ENCODE measurements around the gene AQP2. TPM values are rescaled to one million over a fixed set of nuclear protein-coding genes. Genes with fewer than 3 reads are reported as not detected.
A peak's percentile ranks its signal among the peaks of the same experiment; 100 is the strongest.

Gene AQP2
- total RNA-seq, 1 experiment from 2014 or later = not detected

- TF ChIP-seq ATF3 (IDR thresholded peaks at IDR 0.05) = no peak
- TF ChIP-seq MAX (IDR thresholded peaks at IDR 0.05) = no peak
- TF ChIP-seq ZFX (IDR thresholded peaks at IDR 0.05) = no peak
- TF ChIP-seq EZH2phosphoT487 (IDR thresholded peaks at IDR 0.05; ENCODE audit: borderline replicate concordance) = no peak
- no peak for TF ChIP-seq POLR2A (IDR thresholded peaks at IDR 0.05; ENCODE audit: borderline replicate concordance, extremely low read depth, insufficient read depth, insufficient read length)
- TF ChIP-seq, protein P1, sequence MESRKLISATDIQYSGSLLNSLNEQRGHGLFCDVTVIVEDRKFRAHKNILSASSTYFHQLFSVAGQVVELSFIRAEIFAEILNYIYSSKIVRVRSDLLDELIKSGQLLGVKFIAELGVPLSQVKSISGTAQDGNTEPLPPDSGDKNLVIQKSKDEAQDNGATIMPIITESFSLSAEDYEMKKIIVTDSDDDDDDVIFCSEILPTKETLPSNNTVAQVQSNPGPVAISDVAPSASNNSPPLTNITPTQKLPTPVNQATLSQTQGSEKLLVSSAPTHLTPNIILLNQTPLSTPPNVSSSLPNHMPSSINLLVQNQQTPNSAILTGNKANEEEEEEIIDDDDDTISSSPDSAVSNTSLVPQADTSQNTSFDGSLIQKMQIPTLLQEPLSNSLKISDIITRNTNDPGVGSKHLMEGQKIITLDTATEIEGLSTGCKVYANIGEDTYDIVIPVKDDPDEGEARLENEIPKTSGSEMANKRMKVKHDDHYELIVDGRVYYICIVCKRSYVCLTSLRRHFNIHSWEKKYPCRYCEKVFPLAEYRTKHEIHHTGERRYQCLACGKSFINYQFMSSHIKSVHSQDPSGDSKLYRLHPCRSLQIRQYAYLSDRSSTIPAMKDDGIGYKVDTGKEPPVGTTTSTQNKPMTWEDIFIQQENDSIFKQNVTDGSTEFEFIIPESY (IDR thresholded peaks at IDR 0.05; ENCODE audit: extremely low read depth, insufficient replicate concordance, low read length) = no peak
- TF ChIP-seq, protein P2, sequence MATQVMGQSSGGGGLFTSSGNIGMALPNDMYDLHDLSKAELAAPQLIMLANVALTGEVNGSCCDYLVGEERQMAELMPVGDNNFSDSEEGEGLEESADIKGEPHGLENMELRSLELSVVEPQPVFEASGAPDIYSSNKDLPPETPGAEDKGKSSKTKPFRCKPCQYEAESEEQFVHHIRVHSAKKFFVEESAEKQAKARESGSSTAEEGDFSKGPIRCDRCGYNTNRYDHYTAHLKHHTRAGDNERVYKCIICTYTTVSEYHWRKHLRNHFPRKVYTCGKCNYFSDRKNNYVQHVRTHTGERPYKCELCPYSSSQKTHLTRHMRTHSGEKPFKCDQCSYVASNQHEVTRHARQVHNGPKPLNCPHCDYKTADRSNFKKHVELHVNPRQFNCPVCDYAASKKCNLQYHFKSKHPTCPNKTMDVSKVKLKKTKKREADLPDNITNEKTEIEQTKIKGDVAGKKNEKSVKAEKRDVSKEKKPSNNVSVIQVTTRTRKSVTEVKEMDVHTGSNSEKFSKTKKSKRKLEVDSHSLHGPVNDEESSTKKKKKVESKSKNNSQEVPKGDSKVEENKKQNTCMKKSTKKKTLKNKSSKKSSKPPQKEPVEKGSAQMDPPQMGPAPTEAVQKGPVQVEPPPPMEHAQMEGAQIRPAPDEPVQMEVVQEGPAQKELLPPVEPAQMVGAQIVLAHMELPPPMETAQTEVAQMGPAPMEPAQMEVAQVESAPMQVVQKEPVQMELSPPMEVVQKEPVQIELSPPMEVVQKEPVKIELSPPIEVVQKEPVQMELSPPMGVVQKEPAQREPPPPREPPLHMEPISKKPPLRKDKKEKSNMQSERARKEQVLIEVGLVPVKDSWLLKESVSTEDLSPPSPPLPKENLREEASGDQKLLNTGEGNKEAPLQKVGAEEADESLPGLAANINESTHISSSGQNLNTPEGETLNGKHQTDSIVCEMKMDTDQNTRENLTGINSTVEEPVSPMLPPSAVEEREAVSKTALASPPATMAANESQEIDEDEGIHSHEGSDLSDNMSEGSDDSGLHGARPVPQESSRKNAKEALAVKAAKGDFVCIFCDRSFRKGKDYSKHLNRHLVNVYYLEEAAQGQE (IDR thresholded peaks at IDR 0.05; ENCODE audit: low read depth) = no peak
- no peak for TF ChIP-seq CEBPB (IDR thresholded peaks at IDR 0.05; ENCODE audit: low read depth)
- TF ChIP-seq YY1 (IDR thresholded peaks at IDR 0.05; ENCODE audit: extremely low read depth, insufficient replicate concordance, low read depth, low read length) = no peak
- TF ChIP-seq EGR1 (IDR thresholded peaks at IDR 0.05; ENCODE audit: low read depth) = no peak
- no peak for TF ChIP-seq SRF (IDR thresholded peaks at IDR 0.05; ENCODE audit: low read depth)
- TF ChIP-seq RAD21 (IDR thresholded peaks at IDR 0.05; ENCODE audit: low read depth) = no peak
- TF ChIP-seq ELF1 (IDR thresholded peaks at IDR 0.05; ENCODE audit: borderline replicate concordance, low read depth) = no peak
- no peak for TF ChIP-seq FOSL1 (IDR thresholded peaks at IDR 0.05; ENCODE audit: low read depth)
- no peak for TF ChIP-seq POLR2AphosphoS5 (IDR thresholded peaks at IDR 0.05; ENCODE audit: low read depth, low read length)
- no peak for TF ChIP-seq SIN3A (IDR thresholded peaks at IDR 0.05; ENCODE audit: low read depth)
- no peak for TF ChIP-seq SP1 (IDR thresholded peaks at IDR 0.05; ENCODE audit: low read depth)
- no peak for TF ChIP-seq EZH2 (IDR thresholded peaks at IDR 0.05)
- Histone ChIP-seq H3K36me3 (ENCODE audit: control insufficient read depth in 1 of 2, insufficient read depth in 2 of 2, low read length in 2 of 2) (no peaks in the 10 kb centered on the region), H2AFZ (ENCODE audit: low read depth, low read length, poor library complexity, severe bottlenecking) (no peak overlapping the region), H3K4me2 (ENCODE audit: low read length) (peak overlapping the region; percentile 92), H3K27me3 (ENCODE audit: insufficient read depth, low read length) (0 out of 2 replicates have a peak, but pooled peaks cover 5% of the 10 kb centered on the region), H3K9ac (ENCODE audit: low read length) (no peak overlapping the region), H3K4me3 (replicated peaks in 1 of 2; ENCODE audit: low read depth in 1 of 2, low read length in 2 of 2) (no peak overlapping the region; a peak in 1 of 4 replicates), H3K4me1 (ENCODE audit: control insufficient read depth in 1 of 2, insufficient read depth in 2 of 2, low read length in 2 of 2) (peaks cover 6 to 24% of the 10 kb centered on the region in 2 experiments), H3K27ac (ENCODE audit: low read depth, low read length) (no peak overlapping the region), H3K9me2 (ENCODE audit: insufficient read depth) (no peaks in the 10 kb centered on the region), H3K79me2 (ENCODE audit: insufficient read depth, low read length) (no peaks in the 10 kb centered on the region), H3K9me3 (ENCODE audit: control insufficient read depth in 1 of 2, insufficient read depth in 1 of 2, low read depth in 1 of 2, low read length in 2 of 2) (no peaks in the 10 kb centered on the region), H4K20me1 (ENCODE audit: insufficient read depth) (no peaks in the 10 kb centered on the region)
- CTCF ChIA-PET = interaction anchor here (0.9 to 4.0 kb wide), 30 partner anchors 9 to 208 kb away, joined by 3 to 65 read pairs (median 5); partner anchors contain the start of genes BCDIN3D, COX14 and SMARCD1
- ATAC-seq (no peak), DNase-seq (ENCODE audit: low read depth, low spot score) (no peak)
- POLR2A ChIA-PET = interaction anchor here (0.5 to 1.4 kb wide), 2 partner anchors 71 to 282 kb away, joined by 3 read pairs; no protein-coding TSS in a partner anchor
- intact Hi-C loops (cut with micrococcal nuclease) = loop anchor here (1.0 to 10.0 kb wide), 5 partner anchors 88 to 207 kb away; no protein-coding TSS in a partner anchor
- no TSS peak for BruUV-seq (replicated peaks)
- RAD21 ChIA-PET (ENCODE audit: low non-redundant PET in 1 of 2, low total read pairs in 2 of 2, uncharacterized antibody in 2 of 2, unreplicated experiment in 2 of 2) = interaction anchor here (0.7 to 2.0 kb wide), 8 partner anchors 22 to 190 kb away, joined by 3 to 9 read pairs (median 5); no protein-coding TSS in a partner anchor
Observed at GRCh38 chr12:49967777-49968250, 17.3 kb downstream of the AQP2 start.

Data from HCT116 (cell line).